CD14-positive monocyte (primary cell): ENCODE results near the gene CYTH3. TPM values are rescaled to one million over a fixed set of nuclear protein-coding genes. Genes with fewer than 3 reads are reported as not detected.

ENCODE experiments used
- DNase-seq, 3 donors: peaks; one replicate each; pipeline ENCODE4 v3.0.0-alpha.2; 2011 to 2022
- H2AFZ ChIP-seq: 2 replicates; pipeline ENCODE4 v1.6.0; 2012; ENCODE audit warnings: mild to moderate bottlenecking, low read depth, low read length, inconsistent platforms; ENCODE audit not compliant: insufficient read depth, poor library complexity, severe bottlenecking
- H3K27ac ChIP-seq, 2 donors: 1 replicate in 1 of 2; 2 replicates in 1 of 2; pipeline ENCODE4 v1.5.1; 2012 to 2013; ENCODE audit warnings: low read length in 2 of 2, control low read depth in 1 of 2, inconsistent platforms in 1 of 2, low read depth in 1 of 2, mild to moderate bottlenecking in 1 of 2
- H3K27me3 ChIP-seq, 2 donors: one replicate each; pipeline versions ENCODE4 v1.6.0 to v1.6.1; 2011 to 2013; ENCODE audit warnings: low read length in 2 of 2; ENCODE audit not compliant: control insufficient read depth in 2 of 2, insufficient read depth in 2 of 2
- H3K36me3 ChIP-seq, 2 donors: replicated peaks in 1 of 2; 1 replicate in 1 of 2; 2 replicates in 1 of 2; pipeline versions ENCODE4 v1.5.1 to v1.6.1; 2012 to 2013; ENCODE audit warnings: low read length in 2 of 2, control low read depth in 1 of 2, inconsistent platforms in 1 of 2, mild to moderate bottlenecking in 1 of 2; ENCODE audit not compliant: insufficient read depth in 2 of 2, control insufficient read depth in 1 of 2
- H3K4me1 ChIP-seq, 2 donors: 1 replicate in 1 of 2; 2 replicates in 1 of 2; pipeline versions ENCODE4 v1.5.1 to v1.6.1; 2012 to 2013; ENCODE audit warnings: low read length in 2 of 2, control low read depth in 1 of 2, inconsistent platforms in 1 of 2, mild to moderate bottlenecking in 1 of 2, moderate library complexity in 1 of 2; ENCODE audit not compliant: insufficient read depth in 2 of 2, control insufficient read depth in 1 of 2
- H3K4me2 ChIP-seq: replicated peaks from 2 replicates; pipeline ENCODE3; 2012; ENCODE audit warnings: low read length, moderate library complexity, mild to moderate bottlenecking; ENCODE audit not compliant: poor library complexity, severe bottlenecking; ENCODE audit errors: extremely low read depth
- H3K4me3 ChIP-seq, 3 experiments: fragments of 200-600 bp in 1 of 3; sonication (generic) in 1 of 3; replicated peaks in 1 of 3; 1 replicate in 2 of 3; 2 replicates in 1 of 3; pipeline ENCODE4 v1.5.1; 2011 to 2013; ENCODE audit warnings: low read length in 3 of 3, mild to moderate bottlenecking in 3 of 3, control low read depth in 2 of 3, low read depth in 2 of 3, inconsistent platforms in 1 of 3, moderate library complexity in 1 of 3
- H3K79me2 ChIP-seq: 2 replicates; pipeline ENCODE4 v1.6.0; 2012; ENCODE audit warnings: mild to moderate bottlenecking, control low read depth, inconsistent platforms, low read length, moderate library complexity; ENCODE audit not compliant: insufficient read depth
- H3K9ac ChIP-seq: 2 replicates; pipeline ENCODE4 v1.6.0; 2017; ENCODE audit warnings: low read length, mild to moderate bottlenecking; ENCODE audit not compliant: insufficient read depth, poor library complexity, severe bottlenecking
- H3K9me3 ChIP-seq, 2 donors: replicated peaks in 1 of 2; 1 replicate in 1 of 2; 2 replicates in 1 of 2; pipeline versions ENCODE4 v1.5.1 to v1.6.1; 2012 to 2013; ENCODE audit warnings: low read length in 2 of 2, control low read depth in 1 of 2; ENCODE audit not compliant: control insufficient read depth in 1 of 2, insufficient read depth in 1 of 2
- H4K20me1 ChIP-seq: 2 replicates; pipeline ENCODE4 v1.6.0; 2012; ENCODE audit warnings: mild to moderate bottlenecking, low read length, control low read depth, moderate library complexity; ENCODE audit not compliant: insufficient read depth
- H3K27ac Mint-ChIP-seq, 7 donors: one replicate each; pipeline ENCODE4 v1.8.0; 2020; ENCODE audit warnings: mild to moderate bottlenecking in 7 of 7, mixed read lengths in 7 of 7, moderate library complexity in 6 of 7, inconsistent platforms in 2 of 7
- H3K27me3 Mint-ChIP-seq, 3 donors: one replicate each; pipeline ENCODE4 v1.8.0; 2021 to 2022; ENCODE audit warnings: low read depth in 3 of 3, mild to moderate bottlenecking in 3 of 3, mixed read lengths in 3 of 3, moderate library complexity in 3 of 3, inconsistent platforms in 1 of 3
- H3K36me3 Mint-ChIP-seq, 2 donors: one replicate each; pipeline ENCODE4 v1.8.0; 2020; ENCODE audit warnings: mixed read lengths in 2 of 2, inconsistent platforms in 1 of 2, mild to moderate bottlenecking in 1 of 2
- H3K4me1 Mint-ChIP-seq: one replicate; pipeline ENCODE4 v1.8.0; 2020; ENCODE audit warnings: mild to moderate bottlenecking, mixed read lengths
- H3K4me3 Mint-ChIP-seq, 2 donors: one replicate each; pipeline ENCODE4 v1.8.0; 2020; ENCODE audit warnings: mild to moderate bottlenecking in 2 of 2, mixed read lengths in 2 of 2, moderate library complexity in 1 of 2
- H3K9me3 Mint-ChIP-seq, 7 donors: one replicate each; pipeline ENCODE4 v1.8.0; 2020 to 2022; ENCODE audit warnings: mixed read lengths in 7 of 7, mild to moderate bottlenecking in 6 of 7, moderate library complexity in 6 of 7, inconsistent platforms in 2 of 7
- CTCF ChIP-seq: fragments of 200-600 bp; IDR thresholded peaks from one replicate; pipeline ENCODE4 v1.8.0; 2022; ENCODE audit warnings: antibody characterized with exemption, mild to moderate bottlenecking
- WGBS: methylation state at CpG from one replicate; pipeline ENCODE4 v1.1.5; 2013; ENCODE audit warnings: missing lambda C conversion rate; ENCODE audit not compliant: insufficient coverage; 5-methylcytosine and 5-hydroxymethylcytosine counted together
- intact Hi-C, 2 donors: fragments of 100-400 bp; cut with micrococcal nuclease; formaldehyde crosslinking; loops; one replicate each; pipeline versions ENCODE4 v1.15.0 to v1.15.1; 2023
- polyA plus RNA-seq, 3 donors: library from polyadenylated mRNA; depleted of rRNA in 1 of 3; unstranded in 2 of 3; stranded (reverse) in 1 of 3; fragments of 300-500 nt in 2 of 3; fragments of >200 nt in 1 of 3; fragmentation: Illumina TruSeq in 2 of 3; gene quantifications; 1 replicate in 2 of 3; 2 replicates in 1 of 3; pipeline ENCODE4 v1.2.3, GENCODE V29; 2012 to 2021

Gene CYTH3
- polyA plus RNA-seq, 3 donors, result 1.3 to 8.5 (median 1.4) TPM

- TF ChIP-seq CTCF, result no peak
- H3K4me2 ChIP-seq, result no peak overlapping the region
- no peaks in the 10 kb centered on the region for H3K36me3 ChIP-seq
- H4K20me1 ChIP-seq, result no peaks in the 10 kb centered on the region
- no peak overlapping the region for H3K4me3 Mint-ChIP-seq
- H3K9me3 Mint-ChIP-seq, result no peaks in the 10 kb centered on the region
- H3K27ac ChIP-seq, result no peak overlapping the region
- 97% methylated on average over 8 of the region's 9 CpGs for WGBS
- H2AFZ ChIP-seq, result no peak overlapping the region
- no peak overlapping the region for H3K9ac ChIP-seq
- no peaks in the 10 kb centered on the region for H3K4me1 ChIP-seq
- no peaks in the 10 kb centered on the region for H3K36me3 Mint-ChIP-seq
- H3K4me3 ChIP-seq, result no peak overlapping the region
- H3K79me2 ChIP-seq, result no peaks in the 10 kb centered on the region
- DNase-seq, result no peak
- no peaks in the 10 kb centered on the region for H3K27me3 ChIP-seq
- no peaks in the 10 kb centered on the region for H3K9me3 ChIP-seq
- intact Hi-C loops, result loop anchor here in 1 of 2 donors (10.0 kb wide), 1 partner anchor 114 kb away; no protein-coding TSS in a partner anchor
- H3K27me3 Mint-ChIP-seq, result peaks cover 2 to 9% (median 7%) of the 10 kb centered on the region in 3 donors
- H3K4me1 Mint-ChIP-seq, result no peaks in the 10 kb centered on the region
- H3K27ac Mint-ChIP-seq, result no peak overlapping the region
These were observed 6.4 kb upstream of the CYTH3 start for GRCh38 chr7:6278749-6279310.

GRCh38 chr7:6277476-6277875, 5.1 kb upstream of the CYTH3 start:
- H3K9ac ChIP-seq, result no peak overlapping the region
- WGBS, result 90% methylated on average over 2 of the region's 4 CpGs
- no peak for TF ChIP-seq CTCF
- no peaks in the 10 kb centered on the region for H3K36me3 ChIP-seq
- no peaks in the 10 kb centered on the region for H4K20me1 ChIP-seq
- Mint-ChIP-seq H3K4me3 (no peak overlapping the region), H3K9me3 (peaks cover 0 to 2% (median 0%) of the 10 kb centered on the region in 7 donors), H3K27ac (no peak overlapping the region), H3K27me3 (peaks cover 2 to 14% (median 9%) of the 10 kb centered on the region in 3 donors), H3K36me3 (no peaks in the 10 kb centered on the region), H3K4me1 (peaks cover 4% of the 10 kb centered on the region)
- H3K79me2 ChIP-seq, result no peaks in the 10 kb centered on the region
- intact Hi-C loops, result loop anchor here in 1 of 2 donors (10.0 kb wide), 1 partner anchor 113 kb away; no protein-coding TSS in a partner anchor
- H2AFZ ChIP-seq, result no peak overlapping the region
- peaks cover 5 to 6% of the 10 kb centered on the region in 2 donors for H3K4me1 ChIP-seq
- H3K9me3 ChIP-seq, result no peaks in the 10 kb centered on the region
- no peaks in the 10 kb centered on the region for H3K27me3 ChIP-seq
- H3K4me2 ChIP-seq, result no peak overlapping the region
- DNase-seq, result no peak
- no peak overlapping the region for H3K27ac ChIP-seq
- no peak overlapping the region for H3K4me3 ChIP-seq
